HG03432 (cell line): ENCODE measurements around the gene EIF5A2.
"Not testable (repeated sequence)": the region's sequence is repeated elsewhere in the genome, so short reads cannot be mapped to it uniquely, and the experiment has no call there.

Experiments
- ATAC-seq: cut with Tn5 transposase; IDR thresholded peaks from one replicate; pipeline ENCODE4 v1.9.1; 2021; ENCODE audit warnings: mild to moderate bottlenecking, moderate library complexity; ENCODE audit not compliant: unreplicated experiment

EIF5A2 gene

DNA sequence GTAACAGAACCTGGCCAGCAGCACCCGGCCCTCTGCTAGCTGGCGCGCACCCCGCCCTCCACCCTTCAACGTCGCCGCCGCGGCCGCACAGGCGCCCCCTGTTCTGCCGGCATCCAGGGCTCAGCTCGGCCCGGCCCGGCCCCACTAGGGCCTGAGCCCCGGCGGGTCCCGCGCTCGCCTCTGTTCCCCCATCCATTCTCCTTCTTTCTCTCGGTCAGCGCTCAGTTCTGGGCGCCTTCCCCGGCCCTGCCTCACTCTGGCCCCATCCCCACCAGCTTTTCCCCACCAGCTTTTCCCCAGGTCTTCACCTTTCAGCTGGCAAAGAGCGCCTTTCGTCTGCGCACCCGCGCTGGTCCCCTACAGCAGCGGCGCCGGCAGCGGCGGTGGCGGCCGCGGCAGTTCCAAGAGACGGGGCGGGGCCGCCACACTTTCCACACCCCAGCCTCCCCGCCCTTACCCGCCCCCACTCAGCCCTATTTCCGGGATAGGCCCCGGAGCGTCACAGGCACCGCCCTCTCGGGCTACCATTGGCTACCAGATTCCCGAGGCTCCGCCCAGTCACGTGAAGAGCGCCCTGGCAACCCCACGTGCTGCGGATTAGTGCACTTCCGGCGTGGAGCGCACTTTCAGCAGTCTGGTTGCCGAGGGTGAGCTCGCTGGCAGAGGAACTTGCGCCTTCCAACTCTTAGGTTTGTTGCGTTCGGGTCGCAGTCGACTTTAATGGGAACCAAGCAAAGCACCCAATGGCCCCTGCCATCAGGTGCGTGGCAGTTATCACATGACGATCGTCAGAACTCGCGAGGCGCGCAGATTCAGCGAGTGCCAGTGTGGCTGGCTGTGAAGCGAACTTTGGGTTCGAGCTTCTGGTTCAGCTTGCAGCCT, at the start of gene EIF5A2:
EIF5A2 (minus strand) TSS at position 403 of the 882 bp plus-strand sequence. CDS start 831 bp downstream, outside the sequence.
- peak; percentile 97 for ATAC-seq

DNA sequence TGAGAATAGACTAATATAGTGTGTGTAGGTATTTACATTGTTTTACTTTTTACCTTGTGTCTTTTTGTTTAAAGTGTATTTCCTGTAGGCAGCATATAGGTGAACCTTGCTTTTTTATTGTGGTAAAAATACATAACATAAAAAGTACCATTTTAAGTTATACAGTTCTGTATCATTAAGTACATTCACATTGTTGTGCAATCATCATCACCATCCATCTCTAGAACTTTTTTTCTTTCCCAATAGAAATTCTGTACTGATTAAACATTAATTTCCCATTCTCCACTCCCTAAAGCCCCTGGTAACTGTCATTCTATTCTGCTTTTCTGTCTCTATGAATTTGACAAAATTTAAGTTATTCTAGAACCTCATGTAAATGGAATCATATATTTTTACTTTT, 48.2 kb upstream of the EIF5A2 start:
- no peak for ATAC-seq

DNA sequence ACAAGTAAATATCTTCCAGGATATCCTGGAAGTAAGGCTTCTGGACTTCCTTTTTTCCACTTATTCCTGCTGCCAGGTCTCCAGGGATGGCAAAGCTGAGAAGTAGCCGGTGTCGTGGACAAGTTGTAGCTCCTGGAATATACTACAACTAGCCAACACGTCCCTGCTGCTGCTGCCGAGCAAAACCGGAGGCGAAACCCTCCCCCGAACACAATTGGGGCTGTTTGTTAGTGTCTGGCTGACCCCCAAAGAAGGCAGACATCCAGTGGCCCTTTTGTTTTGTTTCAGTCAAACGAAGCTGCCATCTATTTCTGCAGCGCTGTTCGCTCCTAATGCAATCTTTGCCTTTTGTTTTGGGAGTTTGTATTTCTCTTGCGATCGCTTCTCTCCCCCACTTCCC, 45.3 kb upstream of the EIF5A2 start:
- ATAC-seq: no peak

DNA sequence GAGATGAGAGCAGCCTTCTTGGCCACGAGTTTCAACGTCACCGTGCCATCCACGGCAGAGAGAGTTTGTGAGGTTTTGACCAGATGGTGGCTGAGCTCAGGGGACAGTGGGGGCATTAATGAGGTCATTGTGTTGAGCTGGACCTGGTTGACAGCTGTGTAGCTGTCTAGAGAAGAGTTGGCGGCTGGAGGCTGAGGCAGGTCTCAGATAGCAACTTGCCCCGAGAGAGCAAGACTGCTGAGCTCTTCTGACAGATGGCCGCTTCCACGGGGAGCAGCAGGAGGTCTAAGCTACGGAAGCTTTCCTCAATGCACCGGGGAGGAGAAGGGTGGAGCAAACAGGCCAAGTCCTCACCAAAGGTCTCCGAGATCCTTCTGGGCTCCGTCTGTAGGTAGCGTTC, 44.8 kb upstream of the EIF5A2 start:
- no peak for ATAC-seq

DNA sequence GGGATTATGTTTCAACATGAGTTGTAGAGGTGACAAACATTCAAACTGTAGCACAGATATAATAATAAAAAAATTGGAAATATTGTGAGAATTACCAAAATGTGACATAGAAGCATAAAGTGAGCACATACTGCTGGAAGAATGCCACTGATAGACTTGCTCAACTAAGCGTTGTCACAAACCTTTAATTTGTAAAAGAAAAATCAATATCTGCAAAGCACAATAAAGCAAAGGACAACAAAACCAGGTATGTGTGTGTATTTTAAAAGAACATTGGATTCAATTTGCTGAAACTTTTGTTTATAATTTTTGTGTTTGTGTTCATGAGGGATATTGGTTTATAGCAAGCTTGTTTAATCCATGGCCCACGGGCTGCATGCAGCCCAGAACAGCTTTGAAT, 40.8 kb upstream of the EIF5A2 start:
- ATAC-seq: no peak

DNA sequence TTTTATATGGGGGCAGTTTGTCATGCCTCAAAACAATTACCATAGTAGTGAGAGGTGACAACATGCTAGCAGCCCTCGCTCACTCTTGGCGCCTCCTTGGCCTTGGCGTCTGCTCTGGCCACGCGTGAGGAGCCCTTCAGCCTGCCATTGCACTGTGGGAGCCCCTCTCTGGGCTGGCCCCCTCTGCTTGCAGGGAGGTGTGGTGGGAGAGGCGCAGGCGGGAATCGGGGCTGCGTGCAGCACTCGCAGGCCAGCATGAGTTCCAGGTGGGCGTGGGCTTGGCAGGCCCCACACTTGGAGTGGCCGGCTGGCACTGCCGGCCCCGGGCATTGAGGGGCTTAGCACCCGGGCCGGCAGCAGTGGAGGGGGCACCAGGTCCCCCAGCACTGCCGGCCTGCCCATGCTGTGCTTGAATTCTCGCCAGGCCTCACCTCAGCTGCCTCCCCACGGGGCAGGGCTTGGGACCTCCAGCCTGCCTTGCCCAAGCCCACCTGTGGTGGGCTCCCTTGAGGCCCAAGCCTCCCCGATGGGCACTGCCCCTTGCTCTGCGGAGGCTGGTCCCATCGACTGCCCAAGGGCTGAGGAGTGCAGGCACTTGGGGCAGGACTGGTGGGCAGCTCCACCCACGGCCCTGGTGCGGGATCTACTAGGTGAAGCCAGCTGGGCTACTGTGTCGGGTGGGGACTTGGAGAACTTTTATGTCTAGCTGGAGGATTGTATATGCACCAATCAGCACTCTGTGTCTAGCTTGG, 38.8 kb upstream of the EIF5A2 start:
- no peak for ATAC-seq

- no peak for ATAC-seq
These were observed 33.6 kb upstream of the EIF5A2 start for GRCh38 chr3:170942011-170942410.

GRCh38 chr3:170941551-170941950, 33.1 kb upstream of the EIF5A2 start:
- ATAC-seq: no peak

DNA sequence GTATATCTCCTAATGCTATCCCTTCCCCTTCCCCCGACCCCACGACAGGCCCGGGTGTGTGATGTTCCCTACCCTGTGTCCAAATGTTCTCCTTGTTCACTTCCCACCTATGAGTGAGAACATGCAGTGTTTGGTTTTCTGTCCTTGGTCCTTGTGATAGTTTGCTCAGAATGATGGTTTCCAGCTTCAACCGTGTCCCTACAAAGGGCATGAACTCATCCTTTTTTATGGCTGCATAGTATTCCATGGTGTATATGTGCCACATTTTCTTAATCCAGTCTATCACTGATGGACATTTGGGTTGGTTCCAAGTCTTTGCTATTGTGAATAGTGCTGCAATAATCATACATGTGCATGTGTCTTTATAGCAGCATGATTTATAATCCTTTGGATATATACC, 24.6 kb upstream of the EIF5A2 start:
- not testable (repeated sequence) for ATAC-seq

DNA sequence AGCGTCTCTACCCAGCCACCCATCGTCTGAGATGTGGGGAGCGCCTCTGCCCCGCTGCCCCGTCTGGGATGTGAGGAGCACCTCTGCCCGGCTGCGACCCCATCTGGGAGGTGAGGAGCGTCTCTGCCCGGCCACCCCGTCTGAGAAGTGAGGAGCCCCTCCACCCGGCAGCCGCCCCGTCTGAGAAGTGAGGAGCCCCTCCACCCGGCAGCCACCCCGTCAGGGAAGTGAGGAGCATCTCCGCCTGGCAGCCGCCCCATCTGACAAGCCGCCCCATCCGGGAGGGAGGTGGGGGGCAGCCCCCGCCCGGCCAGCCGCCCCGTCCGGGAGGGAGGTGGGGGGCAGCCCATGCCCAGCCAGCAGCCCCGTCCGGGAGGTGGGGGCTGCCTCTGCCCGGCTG, 15.1 kb upstream of the EIF5A2 start:
- not testable (repeated sequence) for ATAC-seq

DNA sequence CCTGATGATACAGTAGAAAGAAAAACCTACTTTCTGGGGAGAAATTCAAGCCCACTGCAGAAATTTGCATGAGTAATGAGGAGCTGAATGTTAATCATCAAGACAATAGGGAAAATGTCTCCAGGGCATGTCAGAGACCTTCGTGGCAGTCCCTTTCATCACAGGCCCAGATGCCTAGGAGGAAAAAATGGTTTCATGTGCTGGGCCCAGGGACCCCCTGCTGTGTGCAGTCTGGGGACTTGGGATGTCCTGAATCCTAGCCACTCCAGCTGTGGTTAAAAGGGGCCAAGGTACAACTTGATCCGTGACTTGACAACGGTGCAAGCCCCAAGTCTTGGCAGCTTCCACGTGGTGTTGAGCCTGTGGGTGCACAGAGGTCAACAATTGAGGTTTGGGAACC, 10.3 kb upstream of the EIF5A2 start:
- no peak for ATAC-seq

GRCh38 chr3:170914690-170915089, 6.3 kb upstream of the EIF5A2 start:
- ATAC-seq: no peak

GRCh38 chr3:170914212-170914611, 5.8 kb upstream of the EIF5A2 start:
- ATAC-seq: no peak

- no peak for ATAC-seq
These were observed 2.6 kb upstream of the EIF5A2 start for GRCh38 chr3:170911051-170911450.

GRCh38 chr3:170910542-170910941, 2.1 kb upstream of the EIF5A2 start:
- ATAC-seq: no peak

DNA sequence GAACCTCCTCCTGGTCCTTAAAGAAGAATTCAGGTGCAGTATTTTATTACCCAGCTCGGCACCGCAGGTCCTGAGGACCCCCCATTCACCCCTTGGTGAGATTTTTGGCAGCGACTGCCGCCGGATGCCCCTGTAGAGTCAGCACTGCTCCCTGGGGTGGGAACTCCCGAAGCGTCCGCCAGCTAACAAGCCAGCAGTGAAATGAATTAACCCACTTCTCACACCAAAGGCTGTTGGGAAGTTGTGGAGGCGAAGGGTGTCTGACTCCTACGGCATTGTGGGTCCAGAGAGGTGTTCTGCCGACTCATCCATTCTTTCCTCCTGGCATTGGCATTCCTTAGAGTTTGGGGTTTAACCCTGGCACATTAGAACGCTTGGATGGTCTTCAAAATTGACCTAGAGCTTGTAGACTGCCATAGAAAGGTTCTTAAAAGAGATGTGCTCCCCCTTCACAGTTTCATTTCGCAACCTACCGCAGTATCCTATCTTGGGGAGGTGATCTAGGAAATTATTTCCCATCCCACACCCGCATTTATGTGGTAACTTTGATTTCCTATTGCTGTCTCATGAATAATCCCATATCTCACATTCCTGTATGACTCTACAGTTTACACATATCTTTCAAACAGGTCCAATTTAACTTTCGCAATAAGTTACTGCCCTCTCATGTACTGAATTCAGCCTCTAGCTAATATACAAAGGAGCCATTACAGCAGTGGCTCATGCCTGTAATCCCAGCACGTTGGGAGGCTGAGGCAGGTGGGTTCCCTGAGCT, 879 bp upstream of the EIF5A2 start:
- no peak for ATAC-seq

GRCh38 chr3:170907637-170908234, 701 bp downstream of the EIF5A2 start:
- no peak for ATAC-seq

- ATAC-seq: no peak
These were observed 2.6 kb downstream of the EIF5A2 start for GRCh38 chr3:170905862-170906261.

DNA sequence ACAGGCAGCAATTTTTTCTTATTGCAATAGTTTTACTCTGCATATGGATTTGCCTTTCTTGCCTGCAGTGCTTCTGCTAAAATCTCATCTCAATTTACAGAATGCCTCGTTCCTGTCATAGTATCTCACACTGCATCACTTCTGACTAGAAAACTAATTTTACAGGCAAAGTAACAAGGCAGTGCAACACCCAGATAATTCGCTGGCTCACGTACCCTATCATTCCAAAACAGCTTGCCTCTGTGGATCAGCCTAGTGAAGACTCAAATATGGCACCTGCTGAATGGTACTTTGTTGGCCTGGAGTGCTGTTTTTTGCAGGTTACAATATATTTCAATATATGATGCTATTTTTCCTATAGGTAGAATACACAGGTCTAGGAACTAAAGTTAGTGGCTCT, 5.3 kb downstream of the EIF5A2 start:
- ATAC-seq: no peak

DNA sequence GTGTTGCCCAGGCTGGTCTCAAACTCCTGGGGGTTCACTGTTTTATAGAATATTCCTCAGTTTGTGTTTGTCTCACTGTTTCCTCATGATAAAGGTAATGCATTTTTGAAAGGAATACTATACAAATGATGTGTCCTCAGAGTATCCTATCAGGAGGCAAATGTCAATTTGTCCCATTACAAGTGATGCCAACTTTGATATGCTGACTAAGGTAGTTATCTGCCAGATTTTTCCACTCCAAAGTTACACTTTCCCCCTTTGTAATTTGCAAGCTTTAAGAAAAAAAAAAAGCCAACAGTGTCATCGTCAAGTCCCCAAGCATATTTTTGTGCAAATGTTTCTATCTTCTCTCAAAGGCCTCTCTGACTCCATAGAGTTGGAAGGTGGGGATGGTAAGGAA, 9.0 kb downstream of the EIF5A2 start:
- ATAC-seq: no peak

- no peak for ATAC-seq
These were observed 10.5 kb downstream of the EIF5A2 start for GRCh38 chr3:170897978-170898377.
